GM12892 (cell line): ENCODE data around the gene DNAJC12.

Source experiments
- POLR2A ChIP-seq: IDR thresholded peaks from 2 replicates; pipeline ENCODE4 v1.6.1; 2011; ENCODE audit warnings: low read depth, low read length, control low read depth
- TAF1 ChIP-seq: IDR thresholded peaks from 2 replicates; pipeline ENCODE4 v1.6.1; 2011; ENCODE audit warnings: low read depth, mild to moderate bottlenecking, control low read depth, low read length, borderline replicate concordance

DNA sequence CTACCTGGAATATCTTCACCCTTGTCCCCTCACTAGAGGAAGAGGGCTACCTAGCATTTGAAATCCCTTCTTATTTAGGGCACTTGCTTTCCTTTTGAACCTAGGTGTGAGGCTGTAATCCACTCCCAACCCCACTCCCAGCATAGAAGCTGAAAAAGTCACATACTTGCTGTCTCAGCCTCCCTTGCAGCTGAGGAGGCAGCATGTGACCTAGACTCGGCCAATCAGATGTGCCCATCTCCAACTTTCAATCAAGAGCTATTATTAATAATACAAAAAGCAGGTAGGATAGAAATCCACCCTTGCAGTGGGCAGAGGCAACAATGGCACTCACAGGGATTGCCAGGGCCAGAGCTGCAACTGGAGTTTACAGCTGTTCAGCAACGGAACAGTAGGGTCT, 70.7 kb downstream of the DNAJC12 start:
- TF ChIP-seq POLR2A (no peak), TAF1 (no peak)
